ENCODE measurements around the gene BBS1.
"Not testable (repeated sequence)": the region's sequence is repeated elsewhere in the genome, so short reads cannot be mapped to it uniquely, and the experiment has no call there.

The BBS1 gene

GRCh38 chr11:66530927-66531709 is 20.7 kb downstream of the BBS1 start:
- no peaks in the 10 kb centered on the region for H3K27me3 ChIP-seq (ENCODE audit: insufficient read depth, low read length)
- H3K9me3 ChIP-seq (ENCODE audit: insufficient read depth, low read depth, low read length) = no peaks in the 10 kb centered on the region
- no peak overlapping the region for H3K9ac ChIP-seq (ENCODE audit: low read depth, low read length)
- no peaks in the 10 kb centered on the region for H3K36me3 ChIP-seq (ENCODE audit: insufficient read depth, low read depth, low read length)
- no peaks in the 10 kb centered on the region for H3K4me1 ChIP-seq (ENCODE audit: insufficient read depth, low read length)
- H3K27ac ChIP-seq (ENCODE audit: low read length) = no peak overlapping the region
- H3K4me3 ChIP-seq (ENCODE audit: low read length) = no peak overlapping the region

- no peaks in the 10 kb centered on the region for H3K9me3 ChIP-seq (ENCODE audit: insufficient read depth, low read depth, low read length)
- H3K4me3 ChIP-seq (ENCODE audit: low read length) = no peak overlapping the region
- no peaks in the 10 kb centered on the region for H3K27me3 ChIP-seq (ENCODE audit: insufficient read depth, low read length)
- no peaks in the 10 kb centered on the region for H3K36me3 ChIP-seq (ENCODE audit: insufficient read depth, low read depth, low read length)
- H3K9ac ChIP-seq (ENCODE audit: low read depth, low read length) = no peak overlapping the region
- no peaks in the 10 kb centered on the region for H3K4me1 ChIP-seq (ENCODE audit: insufficient read depth, low read length)
- no peak overlapping the region for H3K27ac ChIP-seq (ENCODE audit: low read length)
Measured at GRCh38 chr11:66531841-66532240, 21.4 kb downstream of the BBS1 start.

- Histone ChIP-seq H3K9me3 (ENCODE audit: insufficient read depth, low read depth, low read length) (no peaks in the 10 kb centered on the region), H3K4me3 (ENCODE audit: low read length) (no peak overlapping the region), H3K27me3 (ENCODE audit: insufficient read depth, low read length) (no peaks in the 10 kb centered on the region), H3K36me3 (ENCODE audit: insufficient read depth, low read depth, low read length) (no peaks in the 10 kb centered on the region), H3K27ac (ENCODE audit: low read length) (no peak overlapping the region), H3K9ac (ENCODE audit: low read depth, low read length) (no peak overlapping the region), H3K4me1 (ENCODE audit: insufficient read depth, low read length) (no peaks in the 10 kb centered on the region)
Measured at GRCh38 chr11:66532784-66533183, 22.3 kb downstream of the BBS1 start.

GRCh38 chr11:66539170-66539869 is 28.9 kb downstream of the BBS1 start:
- Histone ChIP-seq H3K27me3 (ENCODE audit: insufficient read depth, low read length) (no peaks in the 10 kb centered on the region), H3K4me3 (ENCODE audit: low read length) (no peak overlapping the region), H3K9ac (ENCODE audit: low read depth, low read length) (no peak overlapping the region; the same call in 1 of the 2 replicates), H3K9me3 (ENCODE audit: insufficient read depth, low read depth, low read length) (no peaks in the 10 kb centered on the region), H3K4me1 (ENCODE audit: insufficient read depth, low read length) (peaks cover 11% of the 10 kb centered on the region), H3K36me3 (ENCODE audit: insufficient read depth, low read depth, low read length) (no peaks in the 10 kb centered on the region), H3K27ac (ENCODE audit: low read length) (no peak overlapping the region)

GRCh38 chr11:66539870-66540213 is 29.4 kb downstream of the BBS1 start:
- no peaks in the 10 kb centered on the region for H3K36me3 ChIP-seq (ENCODE audit: insufficient read depth, low read depth, low read length)
- H3K9ac ChIP-seq (ENCODE audit: low read depth, low read length) = no peak overlapping the region
- no peaks in the 10 kb centered on the region for H3K9me3 ChIP-seq (ENCODE audit: insufficient read depth, low read depth, low read length)
- peaks cover 11% of the 10 kb centered on the region for H3K4me1 ChIP-seq (ENCODE audit: insufficient read depth, low read length)
- no peaks in the 10 kb centered on the region for H3K27me3 ChIP-seq (ENCODE audit: insufficient read depth, low read length)
- no peak overlapping the region for H3K27ac ChIP-seq (ENCODE audit: low read length)
- no peak overlapping the region for H3K4me3 ChIP-seq (ENCODE audit: low read length)

GRCh38 chr11:66540598-66540997 is 30.2 kb downstream of the BBS1 start:
- not testable (repeated sequence) for H3K9me3 ChIP-seq (ENCODE audit: insufficient read depth, low read depth, low read length); H3K27me3 ChIP-seq (ENCODE audit: insufficient read depth, low read length); H3K9ac ChIP-seq (ENCODE audit: low read depth, low read length); H3K36me3 ChIP-seq (ENCODE audit: insufficient read depth, low read depth, low read length); H3K27ac ChIP-seq (ENCODE audit: low read length); H3K4me3 ChIP-seq (ENCODE audit: low read length)
- H3K4me1 ChIP-seq (ENCODE audit: insufficient read depth, low read length) = peaks cover 11% of the 10 kb centered on the region

GRCh38 chr11:66541892-66542291 is 31.5 kb downstream of the BBS1 start:
- Histone ChIP-seq H3K27ac (ENCODE audit: low read length) (no peak overlapping the region), H3K4me3 (ENCODE audit: low read length) (no peak overlapping the region), H3K4me1 (ENCODE audit: insufficient read depth, low read length) (peaks cover 11% of the 10 kb centered on the region), H3K9ac (ENCODE audit: low read depth, low read length) (no peak overlapping the region), H3K27me3 (ENCODE audit: insufficient read depth, low read length) (no peaks in the 10 kb centered on the region), H3K9me3 (ENCODE audit: insufficient read depth, low read depth, low read length) (no peaks in the 10 kb centered on the region), H3K36me3 (ENCODE audit: insufficient read depth, low read depth, low read length) (no peaks in the 10 kb centered on the region)

- H3K4me1 ChIP-seq (ENCODE audit: insufficient read depth, low read length) = peaks cover 11% of the 10 kb centered on the region
- no peak overlapping the region for H3K4me3 ChIP-seq (ENCODE audit: low read length)
- H3K27ac ChIP-seq (ENCODE audit: low read length) = no peak overlapping the region
- H3K27me3 ChIP-seq (ENCODE audit: insufficient read depth, low read length) = no peaks in the 10 kb centered on the region
- no peaks in the 10 kb centered on the region for H3K9me3 ChIP-seq (ENCODE audit: insufficient read depth, low read depth, low read length)
- no peak overlapping the region for H3K9ac ChIP-seq (ENCODE audit: low read depth, low read length)
- no peaks in the 10 kb centered on the region for H3K36me3 ChIP-seq (ENCODE audit: insufficient read depth, low read depth, low read length)
Measured at GRCh38 chr11:66542362-66542761, 31.9 kb downstream of the BBS1 start.

GRCh38 chr11:66543263-66544107 is 33.0 kb downstream of the BBS1 start:
- Histone ChIP-seq H3K27me3 (ENCODE audit: insufficient read depth, low read length) (no peaks in the 10 kb centered on the region), H3K9ac (ENCODE audit: low read depth, low read length) (peak overlapping the region; percentile 24; the same call in 1 of the 2 replicates), H3K27ac (ENCODE audit: low read length) (no peak overlapping the region), H3K4me1 (ENCODE audit: insufficient read depth, low read length) (peaks cover 17% of the 10 kb centered on the region), H3K9me3 (ENCODE audit: insufficient read depth, low read depth, low read length) (no peaks in the 10 kb centered on the region), H3K36me3 (ENCODE audit: insufficient read depth, low read depth, low read length) (no peaks in the 10 kb centered on the region), H3K4me3 (ENCODE audit: low read length) (peak overlapping the region; percentile 29; the same call in 1 of the 2 replicates)

- not testable (repeated sequence) for H3K27me3 ChIP-seq (ENCODE audit: insufficient read depth, low read length); H3K9me3 ChIP-seq (ENCODE audit: insufficient read depth, low read depth, low read length); H3K27ac ChIP-seq (ENCODE audit: low read length); H3K36me3 ChIP-seq (ENCODE audit: insufficient read depth, low read depth, low read length)
- peak overlapping the region; percentile 77 for H3K4me3 ChIP-seq (ENCODE audit: low read length)
- peaks cover 12% of the 10 kb centered on the region for H3K4me1 ChIP-seq (ENCODE audit: insufficient read depth, low read length)
- H3K9ac ChIP-seq (ENCODE audit: low read depth, low read length) = peak overlapping the region; percentile 75; the same call in 1 of the 2 replicates
Measured at GRCh38 chr11:66544952-66545351, 34.5 kb downstream of the BBS1 start.

- Histone ChIP-seq H3K9ac (ENCODE audit: low read depth, low read length) (peak within 1 kb of the TSS; percentile 77; the same call in 1 of the 2 replicates), H3K36me3 (ENCODE audit: insufficient read depth, low read depth, low read length) (no peaks in the 10 kb centered on the region), H3K27ac (ENCODE audit: low read length) (peak within 1 kb of the TSS; percentile 26), H3K27me3 (ENCODE audit: insufficient read depth, low read length) (no peaks in the 10 kb centered on the region), H3K4me1 (ENCODE audit: insufficient read depth, low read length) (peaks cover 12% of the 10 kb centered on the region), H3K9me3 (ENCODE audit: insufficient read depth, low read depth, low read length) (no peaks in the 10 kb centered on the region), H3K4me3 (ENCODE audit: low read length) (peak within 1 kb of the TSS; percentile 77)
Measured at GRCh38 chr11:66545701-66546367, 35.4 kb downstream of the BBS1 start, which contains the start of gene ZDHHC24. Gene ZDHHC24 (minus strand): TSS chr11:66546048. CDS start chr11:66546003, 45 bp downstream.
